Suprapubic skin (tissue), 4 donors: ENCODE data around the gene ASB18. TPM values are rescaled to one million over a fixed set of nuclear protein-coding genes. Genes with fewer than 3 reads are reported as not detected.
A peak's percentile ranks its signal among the peaks of the same experiment; 100 is the strongest.

Source experiments
- DNase-seq, 2 donors: peaks; one replicate each; pipeline ENCODE4 v3.0.0-alpha.2; 2019; ENCODE audit warnings: low spot score in 2 of 2
- H3K27ac ChIP-seq: fragments of 200-600 bp; sonication (generic); one replicate; pipeline ENCODE4 v1.5.1; 2019
- H3K27me3 ChIP-seq: fragments of 200-600 bp; sonication (generic); one replicate; pipeline ENCODE4 v1.5.1; 2019
- H3K36me3 ChIP-seq: fragments of 200-600 bp; sonication (generic); one replicate; pipeline ENCODE4 v1.5.1; 2019
- H3K4me1 ChIP-seq: fragments of 200-600 bp; sonication (generic); one replicate; pipeline ENCODE4 v1.5.1; 2019
- H3K4me3 ChIP-seq: fragments of 200-600 bp; sonication (generic); one replicate; pipeline ENCODE4 v1.5.1; 2019; ENCODE audit warnings: mild to moderate bottlenecking
- H3K9me3 ChIP-seq: fragments of 200-600 bp; sonication (generic); one replicate; pipeline ENCODE4 v1.5.1; 2019
- EP300 ChIP-seq: sonication (generic); formaldehyde crosslinking; IDR thresholded peaks from one replicate; pipeline ENCODE4 v1.6.1; 2017; ENCODE audit warnings: antibody characterized with exemption
- POLR2A ChIP-seq, 2 donors: fragments of 450-650 bp; IDR thresholded peaks; one replicate each; pipeline ENCODE4 v1.6.1; 2017; ENCODE audit warnings: antibody characterized with exemption in 2 of 2, mild to moderate bottlenecking in 2 of 2, moderate library complexity in 2 of 2
- POLR2AphosphoS5 ChIP-seq, 3 donors: sonication (generic); formaldehyde crosslinking; IDR thresholded peaks; one replicate each; pipeline ENCODE4 v1.6.1; 2017; ENCODE audit warnings: antibody characterized with exemption in 3 of 3
- WGBS: methylation state at CpG from one replicate; pipeline ENCODE4 v1.1.5; 2018; 5-methylcytosine and 5-hydroxymethylcytosine counted together
- total RNA-seq, 4 donors: library from RNA; depleted of rRNA; stranded (reverse); fragments of >200 nt; gene quantifications; one replicate each; pipeline ENCODE4 v1.1.0, GENCODE V29; 2016
- TF ChIP-seq, protein P1 (sequence below), 2 donors: fragments of 200-600 bp in 1 of 2; fragments of 450-650 bp in 1 of 2; sonication (generic) in 1 of 2; IDR thresholded peaks; one replicate each; pipeline ENCODE4 v1.5.1; 2016 to 2019; ENCODE audit warnings: antibody characterized with exemption in 2 of 2, mild to moderate bottlenecking in 1 of 2, moderate library complexity in 1 of 2

ASB18 gene
- total RNA-seq, 4 donors from 2014 or later: 0.13 TPM; not detected in 3

DNA sequence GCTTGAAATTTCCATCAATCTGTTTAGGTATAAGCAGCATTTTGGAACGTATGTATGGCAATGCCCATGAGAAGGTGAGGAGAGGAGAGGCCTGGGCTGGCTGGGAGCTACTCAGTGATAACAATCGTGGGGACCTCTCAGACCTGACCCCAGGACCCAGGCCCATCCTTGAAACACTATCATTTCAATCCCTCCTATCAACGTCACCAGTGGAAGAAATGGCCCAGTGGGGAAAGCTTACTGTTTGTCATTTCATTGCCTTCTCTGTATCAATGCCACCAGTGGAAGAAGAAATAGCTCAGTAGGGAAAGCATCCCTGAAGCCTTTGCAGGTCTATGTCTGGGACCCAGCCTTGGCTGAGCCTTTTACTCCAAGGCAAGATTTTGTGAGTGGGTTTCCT is 44.8 kb downstream of the ASB18 start:
- H3K27me3 ChIP-seq: peaks cover 35% of the 10 kb centered on the region
- TF ChIP-seq EP300 (no peak), POLR2A (IDR thresholded peaks at IDR 0.05) (no peak), POLR2AphosphoS5 (IDR thresholded peaks at IDR 0.05) (no peak)
- TF ChIP-seq, protein P1, sequence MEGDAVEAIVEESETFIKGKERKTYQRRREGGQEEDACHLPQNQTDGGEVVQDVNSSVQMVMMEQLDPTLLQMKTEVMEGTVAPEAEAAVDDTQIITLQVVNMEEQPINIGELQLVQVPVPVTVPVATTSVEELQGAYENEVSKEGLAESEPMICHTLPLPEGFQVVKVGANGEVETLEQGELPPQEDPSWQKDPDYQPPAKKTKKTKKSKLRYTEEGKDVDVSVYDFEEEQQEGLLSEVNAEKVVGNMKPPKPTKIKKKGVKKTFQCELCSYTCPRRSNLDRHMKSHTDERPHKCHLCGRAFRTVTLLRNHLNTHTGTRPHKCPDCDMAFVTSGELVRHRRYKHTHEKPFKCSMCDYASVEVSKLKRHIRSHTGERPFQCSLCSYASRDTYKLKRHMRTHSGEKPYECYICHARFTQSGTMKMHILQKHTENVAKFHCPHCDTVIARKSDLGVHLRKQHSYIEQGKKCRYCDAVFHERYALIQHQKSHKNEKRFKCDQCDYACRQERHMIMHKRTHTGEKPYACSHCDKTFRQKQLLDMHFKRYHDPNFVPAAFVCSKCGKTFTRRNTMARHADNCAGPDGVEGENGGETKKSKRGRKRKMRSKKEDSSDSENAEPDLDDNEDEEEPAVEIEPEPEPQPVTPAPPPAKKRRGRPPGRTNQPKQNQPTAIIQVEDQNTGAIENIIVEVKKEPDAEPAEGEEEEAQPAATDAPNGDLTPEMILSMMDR (IDR thresholded peaks at IDR 0.05): no peak
- no peaks in the 10 kb centered on the region for H3K36me3 ChIP-seq
- peak in 1 of 2 donors; percentile 44 for DNase-seq
- H3K4me1 ChIP-seq: no peaks in the 10 kb centered on the region
- H3K4me3 ChIP-seq: no peak overlapping the region
- 95% methylated on average over 3 of the region's 3 CpGs for WGBS
- H3K9me3 ChIP-seq: no peaks in the 10 kb centered on the region
- H3K27ac ChIP-seq: no peak overlapping the region

- Histone ChIP-seq H3K36me3 (no peaks in the 10 kb centered on the region), H3K4me1 (no peaks in the 10 kb centered on the region), H3K4me3 (no peak overlapping the region), H3K27ac (no peak overlapping the region), H3K27me3 (peaks cover 45% of the 10 kb centered on the region), H3K9me3 (no peaks in the 10 kb centered on the region)
- DNase-seq: peak in 1 of 2 donors; percentile 44
- TF ChIP-seq, protein P1 (IDR thresholded peaks at IDR 0.05): no peak
- no peak for TF ChIP-seq EP300
- no peak for TF ChIP-seq POLR2A (IDR thresholded peaks at IDR 0.05)
- TF ChIP-seq POLR2AphosphoS5 (IDR thresholded peaks at IDR 0.05): no peak
- 30% methylated on average over 4 of the region's 4 CpGs for WGBS
Measured at GRCh38 chr2:236217926-236218325, 46.3 kb downstream of the ASB18 start.

GRCh38 chr2:236216711-236217110 is 47.5 kb downstream of the ASB18 start:
- no peak overlapping the region for H3K27ac ChIP-seq
- H3K27me3 ChIP-seq: peaks cover 49% of the 10 kb centered on the region
- H3K4me1 ChIP-seq: no peaks in the 10 kb centered on the region
- H3K36me3 ChIP-seq: no peaks in the 10 kb centered on the region
- H3K9me3 ChIP-seq: no peaks in the 10 kb centered on the region
- TF ChIP-seq POLR2A (IDR thresholded peaks at IDR 0.05) (no peak), POLR2AphosphoS5 (IDR thresholded peaks at IDR 0.05) (no peak), EP300 (no peak)
- TF ChIP-seq, protein P1 (IDR thresholded peaks at IDR 0.05): no peak
- peak in 1 of 2 donors; percentile 44 for DNase-seq
- no peak overlapping the region for H3K4me3 ChIP-seq
- 96% methylated on average over 7 of the region's 7 CpGs for WGBS

GRCh38 chr2:236215761-236216333 is 48.4 kb downstream of the ASB18 start:
- no peak for TF ChIP-seq POLR2A (IDR thresholded peaks at IDR 0.05)
- TF ChIP-seq, protein P1 (IDR thresholded peaks at IDR 0.05): no peak
- no peak for TF ChIP-seq EP300
- no peak for TF ChIP-seq POLR2AphosphoS5 (IDR thresholded peaks at IDR 0.05)
- Histone ChIP-seq H3K27ac (no peak overlapping the region), H3K4me3 (no peak overlapping the region), H3K4me1 (no peaks in the 10 kb centered on the region), H3K36me3 (no peaks in the 10 kb centered on the region), H3K9me3 (no peaks in the 10 kb centered on the region), H3K27me3 (peaks cover 55% of the 10 kb centered on the region)
- no peak for DNase-seq
- 94% methylated on average over 12 of the region's 12 CpGs for WGBS

- WGBS: 61% methylated on average over 3 of the region's 6 CpGs
Measured at GRCh38 chr2:236215196-236215595, 49.0 kb downstream of the ASB18 start.

More at GRCh38 chr2:236215196-236215595, 49.0 kb downstream of the ASB18 start:
- TF ChIP-seq POLR2AphosphoS5 (IDR thresholded peaks at IDR 0.05): no peak
- no peak for TF ChIP-seq EP300
- TF ChIP-seq, protein P1 (IDR thresholded peaks at IDR 0.05): no peak
- no peak for TF ChIP-seq POLR2A (IDR thresholded peaks at IDR 0.05)
- no peaks in the 10 kb centered on the region for H3K9me3 ChIP-seq
- no peak overlapping the region for H3K4me3 ChIP-seq
- peaks cover 55% of the 10 kb centered on the region for H3K27me3 ChIP-seq
- no peak overlapping the region for H3K27ac ChIP-seq
- DNase-seq: no peak
- H3K36me3 ChIP-seq: no peaks in the 10 kb centered on the region
- no peaks in the 10 kb centered on the region for H3K4me1 ChIP-seq
